MCF 10A (cell line): ENCODE measurements around the gene COLEC12. TPM values are rescaled to one million over a fixed set of nuclear protein-coding genes. Genes with fewer than 3 reads are reported as not detected.

ENCODE experiments used
- BruUV-seq: library from RNA; stranded (reverse); fragments of 400-500 nt; replicated peaks from 2 replicates; lab custom pipeline; 2021; lab: Mats Ljungman, UMichigan
- CTCF ChIA-PET: fragments of 300-600 bp; sonication (Branson Sonifier 250); formaldehyde crosslinking; extraction: SDS; loops from one replicate; lab custom pipeline; 2021; ENCODE audit warnings: antibody characterized with exemption, inconsistent platforms; lab: Yijun Ruan, JAX
- POLR2A ChIA-PET: fragments of 300-600, 350-650 bp; sonication (Branson Sonifier 250); formaldehyde crosslinking; extraction: SDS; loops from one replicate; lab custom pipeline; 2020; ENCODE audit warnings: antibody characterized with exemption, inconsistent platforms; lab: Yijun Ruan, JAX
- DNase-seq: peaks from one replicate; pipeline ENCODE4 v3.0.0-alpha.2; 2018; ENCODE audit not compliant: unreplicated experiment
- H3K27ac Mint-ChIP-seq: one replicate; pipeline ENCODE4 v1.8.0; 2022; ENCODE audit warnings: mild to moderate bottlenecking, low read depth, mixed read lengths; ENCODE audit not compliant: unreplicated experiment
- H3K27me3 Mint-ChIP-seq: one replicate; pipeline ENCODE4 v1.8.0; 2022; ENCODE audit warnings: mixed read lengths; ENCODE audit not compliant: insufficient read depth, unreplicated experiment
- H3K36me3 Mint-ChIP-seq: one replicate; pipeline ENCODE4 v1.8.0; 2022; ENCODE audit warnings: mild to moderate bottlenecking, moderate library complexity, mixed read lengths; ENCODE audit not compliant: insufficient read depth, unreplicated experiment
- H3K4me1 Mint-ChIP-seq: one replicate; pipeline ENCODE4 v1.8.0; 2022; ENCODE audit warnings: mixed read lengths; ENCODE audit not compliant: insufficient read depth, unreplicated experiment
- H3K4me3 Mint-ChIP-seq: one replicate; pipeline ENCODE4 v1.8.0; 2022; ENCODE audit warnings: mild to moderate bottlenecking, moderate library complexity, mixed read lengths; ENCODE audit not compliant: unreplicated experiment
- H3K9me3 Mint-ChIP-seq: one replicate; pipeline ENCODE4 v1.8.0; 2022; ENCODE audit warnings: mixed read lengths; ENCODE audit not compliant: unreplicated experiment
- CTCF ChIP-seq: fragments of 200-600 bp; IDR thresholded peaks from one replicate; pipeline ENCODE4 v1.8.0; 2022; ENCODE audit warnings: antibody characterized with exemption, mild to moderate bottlenecking; ENCODE audit not compliant: unreplicated experiment
- intact Hi-C: fragments of 100-400 bp; cut with micrococcal nuclease; formaldehyde crosslinking; loops from 2 replicates; pipeline ENCODE4 v1.14.1; 2022
- total RNA-seq: library from RNA; stranded (reverse); gene quantifications from 2 replicates; pipeline ENCODE4 v1.2.3, GENCODE V29; 2022

Gene COLEC12
- total RNA-seq, 1 experiment from 2014 or later, result 0.05 TPM

GRCh38 chr18:490624-491023 lies 9.9 kb downstream of the COLEC12 start:
- H3K36me3 Mint-ChIP-seq, result no peaks in the 10 kb centered on the region
- ChIA-PET CTCF (interaction anchor here (0.5 kb wide), 1 partner anchor 348 kb away, joined by 3 read pairs; no protein-coding TSS in a partner anchor), POLR2A (interaction anchor here (1.2 kb wide), 1 partner anchor 9 kb away, joined by 3 read pairs; no protein-coding TSS in a partner anchor)
- peaks cover 6% of the 10 kb centered on the region for H3K4me1 Mint-ChIP-seq
- no peak for TF ChIP-seq CTCF
- H3K27me3 Mint-ChIP-seq, result no peaks in the 10 kb centered on the region
- no peak for DNase-seq
- no TSS peak for BruUV-seq
- intact Hi-C loops, result no loop called here
- H3K27ac Mint-ChIP-seq, result no peak overlapping the region
- no peak overlapping the region for H3K4me3 Mint-ChIP-seq
- H3K9me3 Mint-ChIP-seq, result peaks cover 26% of the 10 kb centered on the region

DNA sequence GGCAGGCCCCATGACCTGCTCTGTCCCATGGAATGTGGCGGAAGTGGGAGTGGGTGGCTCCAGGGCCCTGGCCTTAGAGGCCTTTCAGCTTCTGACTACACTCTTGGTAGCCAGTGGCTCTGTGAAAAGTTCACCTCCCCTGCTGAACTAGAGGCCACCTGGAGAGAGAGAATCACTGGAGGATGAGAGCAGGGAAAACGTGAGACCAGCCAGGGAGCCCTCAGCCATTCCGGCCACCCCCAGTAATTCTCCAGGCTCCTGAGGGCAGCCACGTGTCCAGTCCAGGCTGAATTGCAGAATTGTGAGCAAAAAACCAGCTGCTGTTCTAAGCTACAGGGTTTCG lies 10.5 kb downstream of the COLEC12 start:
- BruUV-seq, result no TSS peak
- TF ChIP-seq CTCF, result no peak
- ChIA-PET POLR2A (no interaction called here), CTCF (no interaction called here)
- Mint-ChIP-seq H3K27me3 (no peaks in the 10 kb centered on the region), H3K9me3 (peaks cover 26% of the 10 kb centered on the region), H3K4me1 (peaks cover 6% of the 10 kb centered on the region), H3K27ac (no peak overlapping the region), H3K36me3 (no peaks in the 10 kb centered on the region), H3K4me3 (no peak overlapping the region)
- intact Hi-C loops, result no loop called here
- no peak for DNase-seq

GRCh38 chr18:489244-490023 lies 11.1 kb downstream of the COLEC12 start:
- intact Hi-C loops, result no loop called here
- Mint-ChIP-seq H3K4me3 (no peak overlapping the region), H3K36me3 (no peaks in the 10 kb centered on the region), H3K9me3 (peaks cover 30% of the 10 kb centered on the region), H3K27ac (no peak overlapping the region), H3K27me3 (no peaks in the 10 kb centered on the region), H3K4me1 (peaks cover 6% of the 10 kb centered on the region)
- TF ChIP-seq CTCF, result no peak
- ChIA-PET CTCF (no interaction called here), POLR2A (no interaction called here)
- BruUV-seq, result no TSS peak
- no peak for DNase-seq

- Mint-ChIP-seq H3K4me1 (peaks cover 6% of the 10 kb centered on the region), H3K4me3 (no peak overlapping the region), H3K9me3 (peaks cover 43% of the 10 kb centered on the region), H3K27ac (no peak overlapping the region), H3K27me3 (no peaks in the 10 kb centered on the region), H3K36me3 (no peaks in the 10 kb centered on the region)
- TF ChIP-seq CTCF, result no peak
- ChIA-PET POLR2A (no interaction called here), CTCF (interaction anchor here (0.5 to 2.2 kb wide), 2 partner anchors 9 to 166 kb away, joined by 3 to 8 read pairs; no protein-coding TSS in a partner anchor)
- no TSS peak for BruUV-seq
- intact Hi-C loops, result no loop called here
- DNase-seq, result no peak
These were observed 13.4 kb downstream of the COLEC12 start for GRCh38 chr18:486929-487740.
